ENCODE measurements around the gene OASL.

The OASL gene

GRCh38 chr12:121030576-121031212, 8.4 kb downstream of the OASL start:
- H3K9me3 ChIP-seq (ENCODE audit: control insufficient read depth in 1 of 2, low read length in 2 of 2) = no peaks in the 10 kb centered on the region
- no peaks in the 10 kb centered on the region for H3K27me3 ChIP-seq (ENCODE audit: control insufficient read depth in 1 of 2, insufficient read depth in 2 of 2, low read length in 2 of 2)
- H3K4me3 ChIP-seq (ENCODE audit: low read depth in 1 of 2, low read length in 2 of 2) = no peak overlapping the region
- peaks cover 13 to 19% of the 10 kb centered on the region in 2 donors for H3K4me1 ChIP-seq (ENCODE audit: control insufficient read depth in 1 of 2, insufficient read depth in 2 of 2, low read length in 2 of 2)
- H3K27ac ChIP-seq (ENCODE audit: low read depth, low read length) = no peak overlapping the region
- H3K36me3 ChIP-seq (ENCODE audit: control insufficient read depth in 1 of 2, insufficient read depth in 2 of 2, low read length in 2 of 2) = no peaks in the 10 kb centered on the region
- H3K9ac ChIP-seq (ENCODE audit: low read depth in 1 of 2, low read length in 2 of 2) = no peak overlapping the region

GRCh38 chr12:121026274-121027045, 12.6 kb downstream of the OASL start:
- Histone ChIP-seq H3K27me3 (ENCODE audit: control insufficient read depth in 1 of 2, insufficient read depth in 2 of 2, low read length in 2 of 2) (no peaks in the 10 kb centered on the region), H3K36me3 (ENCODE audit: control insufficient read depth in 1 of 2, insufficient read depth in 2 of 2, low read length in 2 of 2) (no peaks in the 10 kb centered on the region), H3K4me3 (ENCODE audit: low read depth in 1 of 2, low read length in 2 of 2) (peak overlapping the region in 1 of 2 donors; percentile 10), H3K4me1 (ENCODE audit: control insufficient read depth in 1 of 2, insufficient read depth in 2 of 2, low read length in 2 of 2) (peaks cover 5 to 11% of the 10 kb centered on the region in 2 donors), H3K9ac (ENCODE audit: low read depth in 1 of 2, low read length in 2 of 2) (peak overlapping the region; percentile 38 to 52), H3K9me3 (ENCODE audit: control insufficient read depth in 1 of 2, low read length in 2 of 2) (no peaks in the 10 kb centered on the region), H3K27ac (ENCODE audit: low read depth, low read length) (peak overlapping the region; percentile 81)

- H3K9ac ChIP-seq (ENCODE audit: low read depth in 1 of 2, low read length in 2 of 2) = peak overlapping the region; percentile 38 to 52
- no peaks in the 10 kb centered on the region for H3K36me3 ChIP-seq (ENCODE audit: control insufficient read depth in 1 of 2, insufficient read depth in 2 of 2, low read length in 2 of 2)
- H3K4me1 ChIP-seq (ENCODE audit: control insufficient read depth in 1 of 2, insufficient read depth in 2 of 2, low read length in 2 of 2) = peaks cover 5 to 11% of the 10 kb centered on the region in 2 donors
- H3K4me3 ChIP-seq (ENCODE audit: low read depth in 1 of 2, low read length in 2 of 2) = peak overlapping the region in 1 of 2 donors; percentile 10
- peak overlapping the region; percentile 81 for H3K27ac ChIP-seq (ENCODE audit: low read depth, low read length)
- H3K27me3 ChIP-seq (ENCODE audit: control insufficient read depth in 1 of 2, insufficient read depth in 2 of 2, low read length in 2 of 2) = no peaks in the 10 kb centered on the region
- H3K9me3 ChIP-seq (ENCODE audit: control insufficient read depth in 1 of 2, low read length in 2 of 2) = no peaks in the 10 kb centered on the region
Observed at GRCh38 chr12:121025442-121026226, 13.4 kb downstream of the OASL start.

GRCh38 chr12:121023799-121024198, 15.2 kb downstream of the OASL start:
- Histone ChIP-seq H3K4me1 (ENCODE audit: control insufficient read depth in 1 of 2, insufficient read depth in 2 of 2, low read length in 2 of 2) (peaks cover 5 to 11% of the 10 kb centered on the region in 2 donors), H3K27ac (ENCODE audit: low read depth, low read length) (no peak overlapping the region), H3K9me3 (ENCODE audit: control insufficient read depth in 1 of 2, low read length in 2 of 2) (no peaks in the 10 kb centered on the region), H3K36me3 (ENCODE audit: control insufficient read depth in 1 of 2, insufficient read depth in 2 of 2, low read length in 2 of 2) (no peaks in the 10 kb centered on the region), H3K9ac (ENCODE audit: low read depth in 1 of 2, low read length in 2 of 2) (no peak overlapping the region), H3K27me3 (ENCODE audit: control insufficient read depth in 1 of 2, insufficient read depth in 2 of 2, low read length in 2 of 2) (no peaks in the 10 kb centered on the region), H3K4me3 (ENCODE audit: low read depth in 1 of 2, low read length in 2 of 2) (no peak overlapping the region)

- Histone ChIP-seq H3K4me3 (ENCODE audit: low read depth in 1 of 2, low read length in 2 of 2) (no peak overlapping the region), H3K27ac (ENCODE audit: low read depth, low read length) (no peak overlapping the region), H3K9me3 (ENCODE audit: control insufficient read depth in 1 of 2, low read length in 2 of 2) (no peaks in the 10 kb centered on the region), H3K9ac (ENCODE audit: low read depth in 1 of 2, low read length in 2 of 2) (no peak overlapping the region), H3K4me1 (ENCODE audit: control insufficient read depth in 1 of 2, insufficient read depth in 2 of 2, low read length in 2 of 2) (peaks cover 5 to 11% of the 10 kb centered on the region in 2 donors), H3K27me3 (ENCODE audit: control insufficient read depth in 1 of 2, insufficient read depth in 2 of 2, low read length in 2 of 2) (no peaks in the 10 kb centered on the region), H3K36me3 (ENCODE audit: control insufficient read depth in 1 of 2, insufficient read depth in 2 of 2, low read length in 2 of 2) (no peaks in the 10 kb centered on the region)
Observed at GRCh38 chr12:121022713-121023112, 16.3 kb downstream of the OASL start.

GRCh38 chr12:121021754-121022153, 17.3 kb downstream of the OASL start:
- Histone ChIP-seq H3K36me3 (ENCODE audit: control insufficient read depth in 1 of 2, insufficient read depth in 2 of 2, low read length in 2 of 2) (no peaks in the 10 kb centered on the region), H3K4me3 (ENCODE audit: low read depth in 1 of 2, low read length in 2 of 2) (no peak overlapping the region), H3K9me3 (ENCODE audit: control insufficient read depth in 1 of 2, low read length in 2 of 2) (no peaks in the 10 kb centered on the region), H3K27me3 (ENCODE audit: control insufficient read depth in 1 of 2, insufficient read depth in 2 of 2, low read length in 2 of 2) (no peaks in the 10 kb centered on the region), H3K27ac (ENCODE audit: low read depth, low read length) (no peak overlapping the region), H3K4me1 (ENCODE audit: control insufficient read depth in 1 of 2, insufficient read depth in 2 of 2, low read length in 2 of 2) (peaks cover 5 to 11% of the 10 kb centered on the region in 2 donors), H3K9ac (ENCODE audit: low read depth in 1 of 2, low read length in 2 of 2) (no peak overlapping the region)

- H3K36me3 ChIP-seq (ENCODE audit: control insufficient read depth in 1 of 2, insufficient read depth in 2 of 2, low read length in 2 of 2) = no peaks in the 10 kb centered on the region
- no peak overlapping the region for H3K4me3 ChIP-seq (ENCODE audit: low read depth in 1 of 2, low read length in 2 of 2)
- no peak overlapping the region for H3K9ac ChIP-seq (ENCODE audit: low read depth in 1 of 2, low read length in 2 of 2)
- no peaks in the 10 kb centered on the region for H3K9me3 ChIP-seq (ENCODE audit: control insufficient read depth in 1 of 2, low read length in 2 of 2)
- no peak overlapping the region for H3K27ac ChIP-seq (ENCODE audit: low read depth, low read length)
- H3K27me3 ChIP-seq (ENCODE audit: control insufficient read depth in 1 of 2, insufficient read depth in 2 of 2, low read length in 2 of 2) = no peaks in the 10 kb centered on the region
- peaks cover 9 to 11% of the 10 kb centered on the region in 2 donors for H3K4me1 ChIP-seq (ENCODE audit: control insufficient read depth in 1 of 2, insufficient read depth in 2 of 2, low read length in 2 of 2)
Observed at GRCh38 chr12:121018860-121019617, 20.0 kb downstream of the OASL start.

- Histone ChIP-seq H3K27ac (ENCODE audit: low read depth, low read length) (no peak overlapping the region), H3K9me3 (ENCODE audit: control insufficient read depth in 1 of 2, low read length in 2 of 2) (no peaks in the 10 kb centered on the region), H3K4me3 (ENCODE audit: low read depth in 1 of 2, low read length in 2 of 2) (no peak overlapping the region), H3K4me1 (ENCODE audit: control insufficient read depth in 1 of 2, insufficient read depth in 2 of 2, low read length in 2 of 2) (peaks cover 9 to 11% of the 10 kb centered on the region in 2 donors), H3K9ac (ENCODE audit: low read depth in 1 of 2, low read length in 2 of 2) (no peak overlapping the region), H3K36me3 (ENCODE audit: control insufficient read depth in 1 of 2, insufficient read depth in 2 of 2, low read length in 2 of 2) (peaks cover 0 to under 1% of the 10 kb centered on the region in 2 donors), H3K27me3 (ENCODE audit: control insufficient read depth in 1 of 2, insufficient read depth in 2 of 2, low read length in 2 of 2) (no peaks in the 10 kb centered on the region)
Observed at GRCh38 chr12:121017966-121018491, 21.0 kb downstream of the OASL start.

- H3K27me3 ChIP-seq (ENCODE audit: control insufficient read depth in 1 of 2, insufficient read depth in 2 of 2, low read length in 2 of 2) = no peaks in the 10 kb centered on the region
- H3K9ac ChIP-seq (ENCODE audit: low read depth in 1 of 2, low read length in 2 of 2) = peak within 1 kb of the TSS; percentile 70 to 76
- H3K4me1 ChIP-seq (ENCODE audit: control insufficient read depth in 1 of 2, insufficient read depth in 2 of 2, low read length in 2 of 2) = peaks cover 9 to 11% of the 10 kb centered on the region in 2 donors
- H3K36me3 ChIP-seq (ENCODE audit: control insufficient read depth in 1 of 2, insufficient read depth in 2 of 2, low read length in 2 of 2) = peaks cover 0 to 12% of the 10 kb centered on the region in 2 donors
- H3K4me3 ChIP-seq (ENCODE audit: low read depth in 1 of 2, low read length in 2 of 2) = peak within 1 kb of the TSS; percentile 89 to 91
- no peaks in the 10 kb centered on the region for H3K9me3 ChIP-seq (ENCODE audit: control insufficient read depth in 1 of 2, low read length in 2 of 2)
- no peak within 1 kb of the TSS for H3K27ac ChIP-seq (ENCODE audit: low read depth, low read length)
Observed at GRCh38 chr12:121015825-121016766, 22.9 kb downstream of the OASL start, which contains the start of gene C12orf43. Gene C12orf43, minus strand, starts transcription at chr12:121016487. Its CDS starts 13 bp downstream, at chr12:121016474.
